Measurements from ENCODE around the gene ADCY2. TPM values are rescaled to one million over a fixed set of nuclear protein-coding genes. Genes with fewer than 3 reads are reported as not detected.

Gene ADCY2
- total RNA-seq: 1 to 10 TPM; 4.8 to 9.1 (median 5.7) TPM

GRCh38 chr5:7395947-7396712 lies at the start of gene ADCY2:
Gene ADCY2, plus strand, starts transcription at chr5:7396138. Its CDS starts 159 bp downstream, at chr5:7396297.
- peaks cover 0 to 22% (median 0%) of the 10 kb centered on the region in 4 donors for H3K27me3 ChIP-seq
- no peaks in the 10 kb centered on the region for H3K9me3 ChIP-seq
- DNase-seq (ENCODE audit: extremely low spot score): peak; percentile 66
- H3K36me3 ChIP-seq: no peaks in the 10 kb centered on the region
- intact Hi-C loops (cut with DNase I): loop anchor here (5.0 to 10.0 kb wide), 2 partner anchors 351 to 761 kb away; partner anchors contain the start of genes NSUN2 and SRD5A1
- peak within 1 kb of the TSS; percentile 70 to 83 (median 75) for H3K4me3 ChIP-seq
- H3K4me1 ChIP-seq: peaks cover 9 to 37% (median 27%) of the 10 kb centered on the region in 4 donors
- TF ChIP-seq CTCF (IDR thresholded peaks at IDR 0.05) (no peak), EP300 (IDR thresholded peaks at IDR 0.05) (no peak), POLR2AphosphoS5 (IDR thresholded peaks at IDR 0.05) (no peak), POLR2A (IDR thresholded peaks at IDR 0.05; ENCODE audit: low read depth) (no peak)
- no CpG with 5 or more reads among the region's 121 CpGs for WGBS
- H3K27ac ChIP-seq (replicated peaks in 1 of 4): peak within 1 kb of the TSS; percentile 78 to 82 (median 80)

- intact Hi-C loops (cut with DNase I): no loop called here
- no peak for DNase-seq (ENCODE audit: extremely low spot score)
- Histone ChIP-seq H3K9me3 (peaks cover 0 to 4% (median 0%) of the 10 kb centered on the region in 4 donors), H3K36me3 (no peaks in the 10 kb centered on the region), H3K27ac (replicated peaks in 1 of 4) (no peak overlapping the region), H3K27me3 (no peaks in the 10 kb centered on the region), H3K4me1 (peaks cover 0 to 7% (median 0%) of the 10 kb centered on the region in 4 donors), H3K4me3 (no peak overlapping the region)
- TF ChIP-seq CTCF (IDR thresholded peaks at IDR 0.05): no peak
- no peak for TF ChIP-seq POLR2AphosphoS5 (IDR thresholded peaks at IDR 0.05)
- TF ChIP-seq EP300 (IDR thresholded peaks at IDR 0.05): no peak
- no peak for TF ChIP-seq POLR2A (IDR thresholded peaks at IDR 0.05; ENCODE audit: low read depth)
- 57% methylated on average over 6 of the region's 6 CpGs for WGBS
These were observed 48.6 kb upstream of the ADCY2 start for GRCh38 chr5:7347377-7347776.

- H3K36me3 ChIP-seq: no peaks in the 10 kb centered on the region
- no peaks in the 10 kb centered on the region for H3K27me3 ChIP-seq
- H3K4me3 ChIP-seq: no peak overlapping the region
- intact Hi-C loops (cut with DNase I): no loop called here
- peaks cover 0 to 7% (median 0%) of the 10 kb centered on the region in 4 donors for H3K4me1 ChIP-seq
- DNase-seq (ENCODE audit: extremely low spot score): no peak
- TF ChIP-seq CTCF (IDR thresholded peaks at IDR 0.05) (no peak), EP300 (IDR thresholded peaks at IDR 0.05) (no peak), POLR2AphosphoS5 (IDR thresholded peaks at IDR 0.05) (no peak), POLR2A (IDR thresholded peaks at IDR 0.05; ENCODE audit: low read depth) (no peak)
- H3K27ac ChIP-seq (replicated peaks in 1 of 4): no peak overlapping the region
- no peaks in the 10 kb centered on the region for H3K9me3 ChIP-seq
- 44% methylated on average over 8 of the region's 8 CpGs for WGBS
These were observed 47.6 kb upstream of the ADCY2 start for GRCh38 chr5:7348168-7348854.

GRCh38 chr5:7361593-7361992 lies 34.3 kb upstream of the ADCY2 start:
- TF ChIP-seq POLR2A (IDR thresholded peaks at IDR 0.05; ENCODE audit: low read depth): no peak
- TF ChIP-seq CTCF (IDR thresholded peaks at IDR 0.05): no peak
- TF ChIP-seq POLR2AphosphoS5 (IDR thresholded peaks at IDR 0.05): no peak
- TF ChIP-seq EP300 (IDR thresholded peaks at IDR 0.05): no peak
- no peak for DNase-seq (ENCODE audit: extremely low spot score)
- no peaks in the 10 kb centered on the region for H3K4me1 ChIP-seq
- 58% methylated on average over 5 of the region's 5 CpGs for WGBS
- intact Hi-C loops (cut with DNase I): no loop called here
- no peak overlapping the region for H3K27ac ChIP-seq (replicated peaks in 1 of 4)
- no peak overlapping the region for H3K4me3 ChIP-seq
- peaks cover 0 to under 1% (median 0%) of the 10 kb centered on the region in 4 donors for H3K9me3 ChIP-seq
- H3K27me3 ChIP-seq: no peaks in the 10 kb centered on the region
- no peaks in the 10 kb centered on the region for H3K36me3 ChIP-seq
